Smooth muscle cell (in vitro differentiated cells): ENCODE results near the gene C1orf115. TPM values are rescaled to one million over a fixed set of nuclear protein-coding genes. Genes with fewer than 3 reads are reported as not detected.

ENCODE experiments used
- DNase-seq: peaks from one replicate; lab custom pipeline; 2025; ENCODE audit not compliant: unreplicated experiment; lab: John Stamatoyannopoulos, UW
- H2AFZ ChIP-seq: fragments of 200-600 bp; sonication (generic); 2 replicates; pipeline ENCODE4 v1.6.0; 2016; ENCODE audit warnings: antibody characterized with exemption, low read depth, mild to moderate bottlenecking
- H3F3A ChIP-seq: fragments of 200-600 bp; sonication (generic); 2 replicates; pipeline ENCODE4 v1.6.0; 2017; ENCODE audit warnings: antibody characterized with exemption, low read depth
- H3K27ac ChIP-seq: fragments of 200-600 bp; sonication (generic); 2 replicates; pipeline ENCODE4 v1.5.1; 2016; ENCODE audit warnings: low read depth, mild to moderate bottlenecking
- H3K27me3 ChIP-seq: fragments of 200-600 bp; sonication (generic); 2 replicates; pipeline ENCODE4 v1.6.1; 2016; ENCODE audit warnings: low read depth, mild to moderate bottlenecking
- H3K36me3 ChIP-seq: fragments of 200-600 bp; sonication (generic); 2 replicates; pipeline ENCODE4 v1.5.1; 2016; ENCODE audit warnings: low read depth
- H3K4me1 ChIP-seq: fragments of 200-600 bp; sonication (generic); 2 replicates; pipeline ENCODE4 v1.5.1; 2016; ENCODE audit warnings: low read depth
- H3K4me2 ChIP-seq: fragments of 200-600 bp; sonication (generic); 2 replicates; pipeline ENCODE4 v1.6.0; 2016; ENCODE audit warnings: mild to moderate bottlenecking
- H3K4me3 ChIP-seq: fragments of 200-600 bp; sonication (generic); 2 replicates; pipeline ENCODE4 v1.5.1; 2016; ENCODE audit warnings: mild to moderate bottlenecking
- H3K79me2 ChIP-seq: fragments of 200-600 bp; sonication (generic); 2 replicates; pipeline ENCODE4 v1.6.0; 2016; ENCODE audit warnings: low read depth, mild to moderate bottlenecking
- H3K9ac ChIP-seq: fragments of 200-600 bp; sonication (generic); 2 replicates; pipeline ENCODE4 v1.6.0; 2016; ENCODE audit warnings: low read depth
- H3K9me3 ChIP-seq: fragments of 200-600 bp; sonication (generic); replicated peaks from 2 replicates; pipeline ENCODE4 v1.5.1; 2016; ENCODE audit warnings: low read depth
- H4K20me1 ChIP-seq: fragments of 200-600 bp; sonication (generic); 2 replicates; pipeline ENCODE4 v1.6.0; 2016; ENCODE audit warnings: low read depth
- WGBS: methylation state at CpG from one replicate; pipeline ENCODE4 v1.1.7; 2016; ENCODE audit warnings: low lambda C conversion rate; 5-methylcytosine and 5-hydroxymethylcytosine counted together
- polyA plus RNA-seq: library from polyadenylated mRNA; unstranded; fragments of >200 nt; fragmentation: Nextera tagmentation; extraction: Ambion mirVana; gene quantifications from 2 replicates; pipeline ENCODE4 v1.2.1, GENCODE V29; 2016
- total RNA-seq: library from RNA; depleted of rRNA; stranded (reverse); fragments of >200 nt; gene quantifications from 2 replicates; pipeline ENCODE4 v1.2.3, GENCODE V29; 2014
- TF ChIP-seq, protein P1 (sequence below): fragments of 200-600 bp; sonication (generic); IDR thresholded peaks from 2 replicates; pipeline ENCODE4 v1.5.1; 2017; ENCODE audit warnings: borderline replicate concordance, mild to moderate bottlenecking, antibody characterized with exemption; ENCODE audit not compliant: insufficient read depth, poor library complexity, severe bottlenecking

Gene C1orf115
- total and polyA plus RNA-seq, 2 experiments from 2014 or later, result 0.05 to 1.2 TPM

GRCh38 chr1:220699044-220699443 lies 8.9 kb downstream of the C1orf115 start:
- TF ChIP-seq, protein P1, sequence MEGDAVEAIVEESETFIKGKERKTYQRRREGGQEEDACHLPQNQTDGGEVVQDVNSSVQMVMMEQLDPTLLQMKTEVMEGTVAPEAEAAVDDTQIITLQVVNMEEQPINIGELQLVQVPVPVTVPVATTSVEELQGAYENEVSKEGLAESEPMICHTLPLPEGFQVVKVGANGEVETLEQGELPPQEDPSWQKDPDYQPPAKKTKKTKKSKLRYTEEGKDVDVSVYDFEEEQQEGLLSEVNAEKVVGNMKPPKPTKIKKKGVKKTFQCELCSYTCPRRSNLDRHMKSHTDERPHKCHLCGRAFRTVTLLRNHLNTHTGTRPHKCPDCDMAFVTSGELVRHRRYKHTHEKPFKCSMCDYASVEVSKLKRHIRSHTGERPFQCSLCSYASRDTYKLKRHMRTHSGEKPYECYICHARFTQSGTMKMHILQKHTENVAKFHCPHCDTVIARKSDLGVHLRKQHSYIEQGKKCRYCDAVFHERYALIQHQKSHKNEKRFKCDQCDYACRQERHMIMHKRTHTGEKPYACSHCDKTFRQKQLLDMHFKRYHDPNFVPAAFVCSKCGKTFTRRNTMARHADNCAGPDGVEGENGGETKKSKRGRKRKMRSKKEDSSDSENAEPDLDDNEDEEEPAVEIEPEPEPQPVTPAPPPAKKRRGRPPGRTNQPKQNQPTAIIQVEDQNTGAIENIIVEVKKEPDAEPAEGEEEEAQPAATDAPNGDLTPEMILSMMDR, result no peak
- H3K27ac ChIP-seq, result no peak overlapping the region
- no peaks in the 10 kb centered on the region for H3K4me1 ChIP-seq
- H3K36me3 ChIP-seq, result no peaks in the 10 kb centered on the region
- no peak overlapping the region for H3K4me2 ChIP-seq
- H3F3A ChIP-seq, result no peaks in the 10 kb centered on the region
- no peak overlapping the region for H2AFZ ChIP-seq
- peaks cover 4% of the 10 kb centered on the region for H3K27me3 ChIP-seq
- H3K4me3 ChIP-seq, result no peak overlapping the region
- H4K20me1 ChIP-seq, result no peaks in the 10 kb centered on the region
- WGBS, result 89% methylated on average over 3 of the region's 3 CpGs
- no peak overlapping the region for H3K9ac ChIP-seq
- no peak for DNase-seq
- H3K9me3 ChIP-seq, result no peaks in the 10 kb centered on the region
- H3K79me2 ChIP-seq, result no peaks in the 10 kb centered on the region

DNA sequence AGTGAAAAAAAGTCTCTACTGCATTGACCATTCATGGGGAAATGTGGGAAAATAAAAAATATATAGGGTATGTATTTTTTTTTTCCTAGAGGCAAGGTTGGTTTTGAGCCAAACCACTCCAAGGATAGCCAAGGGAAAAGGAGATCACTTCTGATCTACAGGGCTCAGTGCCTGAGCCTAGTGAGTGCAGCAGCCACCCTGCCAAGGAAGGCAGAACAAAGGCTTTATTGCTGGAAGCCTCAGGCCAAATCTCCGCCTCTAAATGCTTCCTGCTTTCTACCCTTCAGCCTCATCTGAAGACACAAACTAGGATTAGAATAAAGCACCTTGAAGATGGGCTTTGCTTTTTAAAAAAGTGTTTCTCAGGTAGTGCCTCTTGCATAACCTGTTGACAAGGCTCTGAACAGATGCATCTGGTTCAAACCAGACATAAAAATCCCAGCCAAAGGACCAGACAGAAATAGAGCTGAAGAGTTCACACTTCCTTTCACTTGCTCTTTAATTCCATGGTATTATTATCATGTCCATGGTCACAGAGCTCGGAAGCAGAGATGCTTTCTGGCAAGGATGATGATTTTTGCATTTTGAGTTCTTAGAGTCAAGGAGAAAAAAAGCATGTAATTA lies 10.5 kb downstream of the C1orf115 start:
- no peaks in the 10 kb centered on the region for H3K36me3 ChIP-seq
- H3K9me3 ChIP-seq, result no peaks in the 10 kb centered on the region
- H3K27me3 ChIP-seq, result peaks cover 4% of the 10 kb centered on the region
- H3F3A ChIP-seq, result no peaks in the 10 kb centered on the region
- 67% methylated on average over 2 of the region's 2 CpGs for WGBS
- no peaks in the 10 kb centered on the region for H3K4me1 ChIP-seq
- DNase-seq, result no peak
- TF ChIP-seq, protein P1, result no peak
- H3K4me3 ChIP-seq, result no peak overlapping the region
- H3K4me2 ChIP-seq, result no peak overlapping the region
- H3K27ac ChIP-seq, result no peak overlapping the region
- H3K9ac ChIP-seq, result no peak overlapping the region
- H3K79me2 ChIP-seq, result no peaks in the 10 kb centered on the region
- H2AFZ ChIP-seq, result no peak overlapping the region
- H4K20me1 ChIP-seq, result no peaks in the 10 kb centered on the region

- no peaks in the 10 kb centered on the region for H3K27me3 ChIP-seq
- H4K20me1 ChIP-seq, result no peaks in the 10 kb centered on the region
- TF ChIP-seq, protein P1, result no peak
- H3K27ac ChIP-seq, result no peak overlapping the region
- no peaks in the 10 kb centered on the region for H3K79me2 ChIP-seq
- H3K4me1 ChIP-seq, result no peaks in the 10 kb centered on the region
- H3K9ac ChIP-seq, result no peak overlapping the region
- no peak overlapping the region for H3K4me2 ChIP-seq
- no peak for DNase-seq
- 91% methylated on average over 6 of the region's 6 CpGs for WGBS
- no peak overlapping the region for H3K4me3 ChIP-seq
- H2AFZ ChIP-seq, result no peak overlapping the region
- no peaks in the 10 kb centered on the region for H3K9me3 ChIP-seq
- H3F3A ChIP-seq, result no peaks in the 10 kb centered on the region
- H3K36me3 ChIP-seq, result no peaks in the 10 kb centered on the region
Measured at GRCh38 chr1:220701974-220702373, 11.8 kb downstream of the C1orf115 start.

- Histone ChIP-seq H3K4me1 (no peaks in the 10 kb centered on the region), H3K36me3 (no peaks in the 10 kb centered on the region), H3F3A (no peaks in the 10 kb centered on the region), H3K4me3 (no peak overlapping the region), H3K9ac (no peak overlapping the region), H4K20me1 (no peaks in the 10 kb centered on the region), H3K27me3 (no peaks in the 10 kb centered on the region), H3K79me2 (no peaks in the 10 kb centered on the region), H2AFZ (no peak overlapping the region), H3K9me3 (no peaks in the 10 kb centered on the region), H3K27ac (no peak overlapping the region), H3K4me2 (no peak overlapping the region)
- no peak for DNase-seq
- WGBS, result 80% methylated on average over 5 of the region's 5 CpGs
- TF ChIP-seq, protein P1, result no peak
Measured at GRCh38 chr1:220702733-220703270, 12.6 kb downstream of the C1orf115 start.
